ENCODE data around the gene CDH13.

Gene CDH13

DNA sequence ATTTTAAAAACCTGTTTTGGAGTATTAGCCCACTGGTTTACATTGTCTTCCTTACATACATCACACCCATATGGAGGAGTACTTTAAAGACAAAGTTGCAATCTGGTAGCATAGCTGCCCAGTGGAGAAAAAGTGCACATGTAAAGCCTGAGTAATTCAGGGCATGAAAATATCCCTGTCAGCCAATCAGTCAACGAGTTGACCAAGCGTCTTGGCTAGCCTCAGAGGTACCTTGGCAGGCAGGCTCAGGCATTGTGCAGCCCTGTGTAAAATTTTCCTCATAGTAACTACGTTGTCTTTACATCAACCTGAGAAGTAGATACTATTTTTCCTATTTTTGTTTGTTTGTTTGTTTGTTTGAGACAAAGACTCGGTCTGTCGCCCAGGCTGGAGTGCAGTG is 339.0 kb downstream of the CDH13 start:
- DNase-seq, result no peak

DNA sequence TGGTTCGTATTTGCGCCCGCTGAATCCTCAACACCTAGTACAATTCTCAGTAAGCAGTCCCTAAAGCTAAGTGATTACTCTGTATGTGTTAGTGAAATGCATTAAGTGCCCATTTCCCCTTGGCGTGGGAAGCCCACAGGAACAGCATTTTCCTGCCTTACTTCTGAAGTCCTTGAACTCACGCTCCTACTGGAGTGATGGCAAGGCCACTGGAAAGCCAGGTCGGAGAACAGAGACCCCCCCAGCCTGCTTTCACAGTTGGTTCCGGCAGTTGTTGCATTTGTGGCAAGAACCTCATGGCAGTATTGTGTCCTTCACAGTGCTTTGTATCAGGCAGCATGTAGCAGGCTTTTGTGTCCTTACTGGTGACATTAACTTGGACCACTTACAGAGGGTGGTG is 340.7 kb downstream of the CDH13 start:
- DNase-seq, result no peak

DNA sequence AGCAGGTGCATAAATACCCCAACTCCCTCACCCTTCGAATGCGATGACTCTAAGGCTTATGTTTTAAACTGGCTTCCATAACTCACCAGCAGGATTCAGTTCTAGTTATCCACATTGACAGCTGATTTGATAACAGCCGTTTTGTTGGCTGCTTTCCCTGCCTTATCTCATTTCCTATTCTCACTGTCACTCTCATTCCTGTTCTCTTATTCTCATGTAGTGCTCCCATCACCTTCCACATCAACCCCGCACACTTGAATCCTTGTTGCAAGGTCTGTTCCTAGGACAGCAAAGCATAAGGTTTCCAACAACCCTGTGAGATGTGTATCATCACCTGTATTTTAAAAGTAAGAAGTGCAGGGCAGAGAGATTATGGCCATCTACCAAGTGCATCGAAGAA is 344.4 kb downstream of the CDH13 start:
- no peak for DNase-seq

DNA sequence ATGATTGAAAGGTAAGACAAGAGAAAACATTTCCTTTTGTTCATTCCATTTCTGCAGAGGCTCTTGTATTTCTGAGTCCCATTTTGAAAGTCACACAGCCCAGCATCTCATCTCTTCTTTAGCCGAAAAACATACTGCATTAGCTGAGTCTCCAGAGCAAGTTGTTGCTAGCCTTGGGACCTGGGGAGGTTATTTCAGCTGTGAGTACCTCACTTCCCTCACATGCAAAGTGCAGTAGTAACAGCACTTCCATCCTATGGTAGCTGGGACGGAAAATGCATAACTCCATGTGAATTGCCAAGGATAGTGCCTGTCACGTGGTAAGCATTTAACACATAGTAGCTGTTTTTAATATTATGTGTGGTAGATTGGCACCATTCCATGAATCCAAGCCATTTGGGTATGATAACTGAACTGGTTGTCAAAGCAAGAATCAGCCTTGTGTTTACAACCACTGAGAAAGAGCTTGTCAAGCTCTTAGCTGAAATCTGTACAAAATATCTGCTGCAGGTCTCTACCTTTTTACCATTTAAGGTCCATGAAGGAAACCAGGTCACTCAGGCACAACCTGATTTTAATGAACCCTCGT is 345.7 kb downstream of the CDH13 start:
- peak; percentile 8 for DNase-seq

DNA sequence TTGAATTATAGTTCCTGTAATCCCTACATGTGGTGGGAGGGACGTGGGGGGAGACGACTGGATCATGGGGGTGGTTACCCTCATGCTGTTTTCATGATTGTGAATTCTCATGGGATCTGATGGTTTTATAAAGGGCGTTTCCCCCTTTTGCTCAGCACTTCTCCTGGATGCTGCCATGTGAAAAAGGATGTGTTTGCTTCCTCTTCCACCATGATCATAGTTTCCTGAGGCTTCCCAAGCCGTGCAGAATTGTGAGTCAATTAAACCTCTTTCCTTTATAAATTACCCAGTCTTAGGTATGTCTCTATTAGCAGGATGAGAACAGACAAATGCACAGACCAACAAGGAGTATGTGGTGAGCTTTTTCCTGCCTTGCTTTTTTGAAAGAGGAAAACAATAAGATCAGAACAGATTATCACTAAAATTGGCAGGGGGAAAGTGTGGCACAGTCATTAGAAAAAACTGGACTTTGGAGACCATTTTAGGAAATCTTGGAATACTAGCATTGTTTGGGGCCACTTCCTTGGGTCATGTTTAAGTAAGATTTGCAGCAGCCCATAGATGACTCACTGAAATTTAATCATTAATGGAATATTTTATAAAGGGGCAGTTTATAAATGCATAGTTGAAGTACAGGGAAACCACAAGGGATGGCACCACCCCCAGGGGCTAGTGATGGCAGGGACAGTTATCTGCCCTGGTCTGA is 352.8 kb downstream of the CDH13 start:
- no peak for DNase-seq

DNA sequence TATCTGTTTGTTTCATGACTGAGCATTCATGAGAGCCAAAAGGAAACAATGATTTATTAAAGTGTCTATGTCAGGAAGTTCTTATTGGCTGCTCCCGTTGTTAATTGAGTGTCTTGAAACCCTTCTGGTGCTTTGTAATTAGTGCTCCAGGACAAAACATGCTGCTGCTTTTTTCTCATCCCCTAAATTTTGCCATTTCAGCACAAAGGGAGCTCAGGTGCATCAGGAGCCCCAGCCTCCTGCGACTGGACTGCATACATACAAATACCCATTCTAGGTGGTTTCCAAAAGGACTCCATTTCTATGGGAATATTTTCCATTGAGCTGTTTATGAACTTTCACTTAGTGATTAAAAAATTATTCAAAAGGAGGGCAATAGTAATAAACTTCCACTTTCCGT is 354.0 kb downstream of the CDH13 start:
- no peak for DNase-seq

DNA sequence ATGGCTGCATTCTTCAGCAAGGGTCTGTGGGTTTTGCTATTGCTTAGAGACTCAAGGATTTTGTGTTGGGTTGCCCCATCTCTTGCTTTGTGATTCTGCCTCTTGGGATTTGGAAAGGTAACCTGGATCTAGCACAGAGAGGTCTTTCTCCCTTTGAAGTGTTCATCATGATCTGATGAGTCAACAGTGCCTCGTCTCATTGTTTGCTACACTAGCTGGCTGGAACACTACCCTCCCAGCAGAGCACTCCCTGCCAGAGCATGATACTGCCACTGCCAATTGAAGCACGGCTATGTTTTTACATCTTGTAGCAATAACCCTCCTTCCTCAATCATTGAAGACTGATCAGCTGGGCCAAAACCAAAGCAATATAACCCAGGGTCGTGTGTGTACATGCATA is 361.0 kb downstream of the CDH13 start:
- DNase-seq, result no peak

DNA sequence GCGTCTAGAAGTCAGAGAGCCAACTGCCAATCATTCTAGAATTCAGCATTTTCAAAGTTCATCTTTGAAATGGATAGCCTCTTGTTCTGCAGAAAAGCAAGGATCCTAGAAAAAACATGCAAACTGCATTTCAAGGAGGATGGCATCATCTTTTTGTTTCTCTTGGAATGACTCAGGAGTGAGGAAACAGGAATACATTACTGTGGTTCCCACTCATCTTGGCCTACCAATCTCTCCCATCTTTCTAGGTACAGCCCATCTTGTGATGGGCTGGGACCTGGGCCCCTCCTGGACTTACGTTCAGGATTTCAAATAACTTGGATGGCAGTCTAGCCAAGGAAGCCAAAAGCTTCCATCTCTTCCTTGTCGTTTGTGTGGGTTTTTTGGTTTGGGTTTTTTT is 363.4 kb downstream of the CDH13 start:
- DNase-seq, result no peak

DNA sequence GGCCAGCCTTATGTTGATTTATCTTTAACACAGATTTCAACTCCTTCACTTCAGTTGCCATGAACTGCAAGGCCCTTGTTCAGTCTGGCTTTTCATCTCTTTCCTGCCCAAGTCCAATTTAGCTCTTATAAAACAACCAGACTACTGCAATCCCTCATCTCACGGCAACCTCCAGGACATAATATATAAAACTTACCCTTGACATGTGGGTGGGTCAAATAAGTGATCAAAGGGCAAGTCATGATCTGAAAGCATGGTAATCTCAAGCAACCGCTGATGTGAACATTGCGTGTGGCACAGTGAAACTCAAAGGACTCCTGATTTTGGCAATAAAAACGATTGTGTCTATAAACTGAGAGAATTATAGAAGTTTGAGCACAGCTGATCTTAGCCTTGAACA is 364.6 kb downstream of the CDH13 start:
- no peak for DNase-seq

DNA sequence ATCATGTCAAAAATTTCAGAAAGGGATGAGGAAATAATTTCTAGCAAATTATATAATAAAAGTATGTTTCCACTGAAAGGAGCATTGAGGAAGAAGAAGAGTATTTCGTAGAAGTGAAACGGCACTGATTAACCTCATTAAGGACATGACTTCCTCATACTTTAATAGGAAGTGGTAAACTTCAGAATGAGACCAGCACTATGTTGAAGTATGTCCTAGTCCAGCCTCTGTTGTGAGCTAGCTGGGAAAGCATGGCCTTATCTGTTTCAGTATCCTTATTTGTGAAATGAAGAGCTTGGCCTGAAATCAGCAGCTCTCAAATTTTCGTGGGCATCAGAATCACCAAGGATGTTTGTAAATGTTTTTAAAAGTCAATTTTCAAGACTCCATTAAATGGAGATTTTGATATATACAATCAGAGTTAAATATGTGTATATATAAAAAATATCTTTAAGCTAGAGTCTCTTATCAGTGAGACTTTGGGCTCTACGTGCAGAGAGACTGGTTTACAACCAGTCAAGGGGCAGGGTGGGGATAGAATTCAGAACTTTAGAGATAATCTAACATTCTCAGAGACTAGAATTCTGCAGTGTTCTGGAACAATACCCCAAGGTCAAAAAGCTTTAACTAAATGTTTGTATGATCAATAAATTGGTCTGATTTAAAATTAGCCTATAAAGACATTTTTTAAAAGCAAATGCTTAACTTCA is 365.4 kb downstream of the CDH13 start:
- no peak for DNase-seq

DNA sequence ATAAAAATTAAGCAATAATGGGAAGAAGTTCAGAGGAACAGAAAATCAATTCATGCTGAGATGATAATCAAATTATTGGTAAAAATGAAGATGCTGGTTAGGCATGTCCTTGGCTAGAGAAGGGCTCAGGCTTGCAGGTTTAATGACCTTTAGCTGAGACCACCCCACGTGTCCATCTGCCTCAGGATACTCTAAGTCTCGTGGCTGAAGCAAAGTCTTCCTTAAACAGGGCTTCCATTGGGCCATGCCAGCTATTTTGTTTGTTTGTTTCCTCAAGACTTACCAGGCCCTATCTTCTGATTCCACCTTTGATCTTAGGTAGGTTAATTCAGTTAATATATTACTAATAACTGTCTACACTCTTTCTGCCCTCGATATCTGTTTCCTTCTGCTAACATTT is 366.0 kb downstream of the CDH13 start:
- DNase-seq, result no peak

DNA sequence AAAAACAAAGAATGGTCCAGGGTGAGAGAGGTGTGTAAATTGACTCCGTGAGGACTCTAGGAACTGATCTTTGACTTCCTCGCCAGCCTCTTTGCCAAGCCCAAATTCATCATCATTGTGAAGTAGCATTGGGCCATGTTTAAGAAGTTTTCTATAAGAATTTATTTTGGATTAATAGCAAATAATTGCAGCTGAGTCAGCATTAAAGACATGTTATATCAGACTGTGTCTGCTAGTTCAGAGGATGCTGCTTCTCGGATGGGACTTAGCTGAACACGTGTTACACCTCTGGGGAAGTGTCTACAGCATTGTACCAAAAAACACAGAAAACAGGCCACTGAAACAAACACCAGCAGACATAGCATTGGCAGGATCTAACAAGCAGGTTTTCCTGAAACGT is 366.6 kb downstream of the CDH13 start:
- DNase-seq, result peak; percentile 60

DNA sequence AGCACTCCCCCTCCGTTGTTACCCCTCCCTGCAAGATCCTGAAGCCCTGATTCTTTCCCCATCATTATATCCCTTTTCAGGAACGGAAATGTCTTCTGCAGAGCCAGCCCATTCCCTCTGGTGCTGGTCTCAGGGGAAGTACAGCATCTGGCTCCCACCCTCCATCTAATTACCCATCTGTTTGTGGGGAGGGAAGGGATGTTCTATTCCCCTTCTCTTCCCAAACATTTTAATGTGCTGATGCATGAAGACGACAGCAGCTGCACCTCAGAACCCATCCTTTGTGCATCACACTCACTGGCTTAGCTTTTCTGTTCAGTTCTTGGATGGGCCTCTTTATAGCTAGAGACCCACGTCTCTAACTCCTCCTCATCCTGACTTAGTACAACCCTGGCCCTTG is 367.2 kb downstream of the CDH13 start:
- DNase-seq, result peak; percentile 86

DNA sequence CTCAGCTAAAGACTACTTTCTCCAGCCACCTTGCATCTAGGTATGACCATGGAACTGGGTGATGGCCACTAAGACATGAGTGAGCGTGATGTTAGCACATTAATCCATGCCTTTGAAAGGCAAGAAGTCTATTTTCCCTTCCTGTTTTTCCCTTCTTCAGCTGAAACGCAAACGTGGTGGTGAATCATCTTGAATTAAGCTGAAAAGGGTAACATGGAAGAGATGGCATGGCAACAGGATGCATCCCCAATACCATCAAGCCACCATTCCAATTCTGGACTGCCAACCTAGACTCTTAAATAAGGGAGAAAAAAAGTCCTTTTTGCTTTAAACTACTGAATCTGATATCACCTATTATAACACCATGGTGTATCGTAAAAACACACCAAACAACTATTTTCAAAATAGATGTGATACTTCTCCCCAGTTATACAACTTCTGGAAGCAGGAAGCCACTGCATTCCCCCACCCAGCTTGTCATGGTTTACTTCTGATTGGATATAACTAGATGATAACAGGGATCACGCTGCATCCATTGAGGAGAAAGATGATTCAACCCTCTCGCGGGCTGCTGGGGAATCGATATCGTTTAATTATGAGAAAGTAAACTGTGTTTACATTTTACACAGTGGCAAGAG is 368.6 kb downstream of the CDH13 start:
- DNase-seq, result no peak

DNA sequence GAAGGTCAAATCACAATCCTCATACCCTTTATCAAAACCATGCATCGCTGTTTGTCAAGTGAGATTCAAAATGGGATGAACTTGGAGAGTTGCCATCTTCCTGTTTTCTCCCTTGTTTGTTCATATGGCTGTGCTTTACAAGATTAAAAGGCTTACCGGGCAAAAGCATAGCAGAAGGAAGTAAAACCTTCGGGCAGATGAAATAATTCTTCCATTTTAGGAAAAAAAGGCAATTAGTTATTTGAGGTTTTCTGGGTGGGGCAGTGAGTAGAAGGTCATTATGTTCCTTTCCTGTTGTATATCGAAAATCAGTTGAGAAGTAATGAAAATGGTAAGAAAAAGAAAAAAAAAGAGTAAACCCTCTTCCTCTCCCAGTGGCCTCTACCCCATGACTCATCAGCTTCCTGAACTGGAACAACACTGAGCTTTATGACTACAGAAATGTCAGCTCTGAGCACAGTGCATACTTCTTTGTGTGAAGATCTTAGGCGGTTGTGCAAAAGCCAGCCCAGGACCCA is 369.2 kb downstream of the CDH13 start:
- peak; percentile 25 for DNase-seq

DNA sequence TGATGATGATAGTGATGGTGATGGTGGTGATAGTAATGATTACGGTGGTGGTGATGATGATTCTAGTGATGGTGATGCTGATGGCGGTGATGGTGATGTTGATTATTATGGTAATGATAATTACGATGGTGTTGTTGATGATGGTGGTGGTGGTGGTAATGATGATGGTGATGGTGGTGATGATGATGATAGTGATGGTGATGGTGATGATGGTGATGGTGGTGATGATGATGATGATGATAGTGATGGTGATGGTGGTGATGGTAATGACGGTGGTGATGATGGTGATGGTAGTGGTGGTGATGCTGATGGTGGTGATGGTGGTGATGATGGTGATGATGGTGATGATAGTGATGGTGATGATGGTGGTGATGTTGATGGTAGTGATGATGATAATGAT is 370.0 kb downstream of the CDH13 start:
- DNase-seq, result no peak

DNA sequence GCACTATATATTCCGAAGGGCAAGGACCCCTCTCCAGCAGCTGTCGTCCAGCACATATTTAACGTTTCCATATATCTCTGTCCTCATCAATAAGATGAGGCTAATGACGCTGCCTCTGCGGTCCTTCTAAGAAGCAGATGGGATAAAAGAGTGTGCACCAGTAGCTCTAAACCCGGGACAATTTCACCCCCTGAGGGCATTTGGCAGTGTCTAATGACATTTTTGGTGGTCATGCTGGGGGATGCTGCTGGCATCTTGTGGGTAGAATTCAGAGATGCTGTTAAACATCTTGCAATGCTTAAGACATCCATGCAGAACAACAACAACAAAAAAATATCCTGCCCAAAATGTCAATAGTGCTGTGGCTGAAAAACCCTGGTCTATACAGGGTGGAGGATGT is 372.9 kb downstream of the CDH13 start:
- no peak for DNase-seq

DNA sequence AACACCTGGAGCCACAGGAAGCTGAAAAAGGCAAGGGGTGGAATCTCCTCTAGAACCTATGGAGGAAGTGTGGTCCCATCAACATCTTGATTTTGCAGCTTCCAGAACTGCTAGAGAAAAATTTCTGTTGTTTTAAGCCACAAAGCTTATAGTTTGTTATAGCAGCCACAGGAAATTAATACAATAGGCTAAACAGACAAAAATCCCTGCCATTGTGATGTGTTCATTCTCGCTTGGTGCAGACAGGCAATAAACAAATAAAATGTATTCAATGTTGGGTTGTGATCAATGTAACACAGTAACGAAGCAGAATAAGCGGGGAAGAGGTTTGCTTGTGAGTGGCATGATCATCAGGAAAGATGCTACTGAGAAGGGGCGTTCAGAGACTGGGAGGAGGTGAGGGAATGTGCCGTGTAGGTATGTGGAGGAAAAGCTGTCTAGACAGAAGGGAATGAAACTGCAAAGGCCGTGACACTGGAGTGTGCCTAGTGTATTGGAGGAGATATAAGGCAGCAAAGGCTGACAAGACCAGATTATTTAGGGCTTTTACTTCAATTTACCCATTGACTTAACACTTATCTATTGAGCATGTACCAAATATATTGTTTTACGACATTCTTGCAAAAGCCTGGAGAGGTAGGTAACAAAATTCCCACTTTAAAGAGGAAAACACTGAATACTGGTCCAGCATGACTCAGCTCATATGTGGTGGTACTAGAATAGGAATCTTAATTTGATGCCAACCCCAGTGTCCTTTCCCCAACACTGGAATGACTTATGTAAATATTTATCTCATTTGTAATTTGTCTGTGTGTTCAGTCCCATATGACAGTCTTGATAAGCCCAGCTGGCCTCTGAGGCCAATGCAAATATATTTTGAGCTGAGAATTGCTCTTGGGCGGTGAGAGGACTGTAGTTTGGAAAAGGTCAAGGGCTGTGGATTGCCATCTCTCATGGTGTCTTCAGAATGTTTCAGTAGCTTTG is 375.9 kb downstream of the CDH13 start:
- DNase-seq, result no peak

DNA sequence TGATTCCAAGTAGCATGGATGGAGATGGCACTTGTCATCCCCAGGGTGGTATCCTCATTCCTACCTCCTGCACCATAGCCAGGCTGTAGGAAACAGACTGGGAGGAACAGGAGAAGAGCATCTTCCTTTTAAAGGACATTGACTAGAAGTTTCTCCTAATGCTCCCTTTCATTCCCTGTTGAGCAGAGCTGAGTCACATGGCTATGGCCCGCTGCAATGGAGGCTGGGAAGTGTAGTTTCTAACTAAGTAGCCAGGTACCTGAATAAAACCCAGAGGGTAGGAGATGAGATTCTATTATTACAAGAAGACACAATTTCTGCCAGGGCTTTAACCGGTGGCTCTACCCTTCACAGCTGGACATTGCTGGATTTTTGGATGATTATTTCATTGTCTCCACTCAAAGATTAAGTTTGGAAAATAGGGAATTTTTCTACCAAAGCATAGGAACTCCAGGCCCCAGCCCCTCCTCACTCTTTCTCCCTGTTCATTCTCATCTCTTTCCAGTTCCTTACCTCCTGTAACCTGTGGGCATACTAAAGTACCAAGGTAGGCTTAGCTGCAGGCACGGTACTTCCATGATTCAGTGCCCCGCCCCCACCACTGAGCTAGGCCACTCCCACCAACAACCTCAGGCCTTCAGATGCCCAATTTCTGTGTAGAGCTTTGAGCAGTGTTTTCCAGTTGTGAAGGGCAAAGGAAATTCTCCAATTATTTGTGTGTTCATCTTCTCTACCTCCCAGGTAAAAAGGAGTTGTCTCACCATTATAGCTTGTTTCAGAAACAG is 378.3 kb downstream of the CDH13 start:
- DNase-seq, result no peak

DNA sequence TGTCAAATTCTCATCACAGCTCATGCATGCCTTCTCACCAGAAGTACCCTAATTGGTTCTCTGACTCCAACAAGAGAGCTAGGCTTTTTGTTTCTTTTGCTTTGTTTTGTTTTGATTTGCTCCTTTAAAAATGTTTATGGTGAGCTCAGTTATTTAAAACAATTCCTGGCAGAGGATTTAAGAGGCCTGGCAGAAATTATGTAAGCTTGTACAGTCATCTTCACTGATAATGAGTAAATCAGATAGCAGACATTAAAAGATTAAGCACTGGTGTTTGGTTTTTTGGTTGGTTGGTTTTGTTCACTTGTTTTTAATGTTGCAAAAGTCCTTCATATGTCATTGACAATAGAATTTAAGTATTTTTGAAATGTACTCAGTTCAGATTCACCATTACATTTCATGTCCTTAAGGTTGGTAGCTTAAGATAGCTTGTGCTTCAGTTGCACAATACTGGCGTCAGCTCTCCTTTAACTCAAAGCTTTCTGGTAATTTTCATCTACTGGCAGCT is 378.9 kb downstream of the CDH13 start:
- no peak for DNase-seq
